IgD-negative memory B cell (primary cell): ENCODE results near the gene C1QTNF5. TPM values are rescaled to one million over a fixed set of nuclear protein-coding genes. Genes with fewer than 3 reads are reported as not detected.

Source experiments
- H3K27ac Mint-ChIP-seq, 3 donors: one replicate each; pipeline ENCODE4 v1.8.0; 2020 to 2022; ENCODE audit warnings: mild to moderate bottlenecking in 3 of 3, mixed read lengths in 3 of 3, moderate library complexity in 1 of 3
- H3K27me3 Mint-ChIP-seq: one replicate; pipeline ENCODE4 v1.8.0; 2021; ENCODE audit warnings: mixed read lengths
- H3K36me3 Mint-ChIP-seq: one replicate; pipeline ENCODE4 v1.8.0; 2020; ENCODE audit warnings: mild to moderate bottlenecking, mixed read lengths
- H3K4me1 Mint-ChIP-seq, 3 donors: one replicate each; pipeline ENCODE4 v1.8.0; 2020 to 2022; ENCODE audit warnings: mixed read lengths in 3 of 3, mild to moderate bottlenecking in 1 of 3
- H3K4me3 Mint-ChIP-seq, 4 donors: one replicate each; pipeline ENCODE4 v1.8.0; 2020 to 2022; ENCODE audit warnings: mild to moderate bottlenecking in 4 of 4, mixed read lengths in 4 of 4, moderate library complexity in 3 of 4
- H3K9me3 Mint-ChIP-seq, 3 donors: one replicate each; pipeline ENCODE4 v1.8.0; 2020 to 2021; ENCODE audit warnings: mixed read lengths in 3 of 3, mild to moderate bottlenecking in 1 of 3
- polyA plus RNA-seq: library from polyadenylated mRNA; unstranded; fragments of 300-500 nt; fragmentation: Illumina TruSeq; gene quantifications from one replicate; pipeline ENCODE4 v1.2.3, GENCODE V29; 2021

Gene C1QTNF5
- polyA plus RNA-seq, 1 donor from 2014 or later = not detected

DNA sequence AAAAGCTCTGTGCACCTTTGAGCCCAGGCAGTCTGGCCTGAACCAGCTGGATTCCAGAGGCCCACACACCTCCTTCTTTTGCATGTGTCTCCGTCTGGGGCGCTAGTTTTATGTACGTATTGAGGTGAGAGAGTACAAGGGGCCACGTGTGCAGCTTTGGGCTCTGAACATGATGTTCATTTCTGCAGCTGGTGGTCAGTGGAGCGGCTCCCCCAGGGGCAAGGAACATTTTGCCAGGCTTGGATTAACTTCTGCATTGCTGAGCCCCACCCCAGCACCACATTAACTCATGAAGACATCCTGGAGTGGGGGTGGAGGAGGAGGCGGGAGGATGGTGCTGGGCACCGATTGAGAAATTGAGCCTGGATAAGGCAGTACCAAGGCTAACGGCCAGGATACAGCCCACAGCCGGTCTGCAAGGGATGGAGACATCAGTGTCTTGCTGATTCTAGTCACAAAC lies 27.0 kb upstream of the C1QTNF5 start:
- Mint-ChIP-seq H3K27ac (peak overlapping the region in 1 of 3 donors; percentile 64), H3K4me3 (no peak overlapping the region), H3K4me1 (peaks cover 5 to 10% (median 9%) of the 10 kb centered on the region in 3 donors), H3K27me3 (peaks cover 55% of the 10 kb centered on the region), H3K36me3 (no peaks in the 10 kb centered on the region), H3K9me3 (peaks cover 0 to 4% (median 0%) of the 10 kb centered on the region in 3 donors)

GRCh38 chr11:119366690-119367620 lies 26.3 kb upstream of the C1QTNF5 start:
- peaks cover 60% of the 10 kb centered on the region for H3K27me3 Mint-ChIP-seq
- no peak overlapping the region for H3K4me3 Mint-ChIP-seq

DNA sequence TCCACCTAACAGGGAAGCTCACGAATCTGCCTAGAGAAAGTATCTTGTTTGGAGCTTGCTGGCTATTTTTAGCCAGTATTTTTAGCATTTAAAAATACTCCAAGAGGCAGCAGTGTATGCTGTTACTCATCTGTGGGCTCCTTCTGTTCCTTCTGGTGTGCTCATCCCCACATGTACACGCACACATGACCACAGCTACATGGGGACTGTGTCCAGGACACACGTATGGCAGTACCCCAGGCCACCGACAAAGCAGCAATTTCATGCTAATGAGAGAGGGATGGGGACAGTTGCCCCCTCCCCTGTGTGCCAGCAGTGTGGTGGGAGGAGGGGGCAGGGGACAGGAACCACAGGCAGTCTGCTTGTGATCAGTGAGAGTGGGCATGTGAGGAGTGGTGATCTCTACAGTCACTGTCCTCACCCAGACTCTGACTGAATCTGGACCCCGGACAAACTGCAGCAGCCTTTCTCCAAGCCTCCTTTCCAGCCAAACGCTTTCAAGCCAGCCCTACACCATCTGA lies 24.4 kb upstream of the C1QTNF5 start:
- Mint-ChIP-seq H3K36me3 (no peaks in the 10 kb centered on the region), H3K9me3 (peaks cover 0 to 4% (median 0%) of the 10 kb centered on the region in 3 donors), H3K27ac (peak overlapping the region in 1 of 3 donors; percentile 40), H3K27me3 (peaks cover 55% of the 10 kb centered on the region), H3K4me3 (peak overlapping the region in 2 of 4 donors; percentile 88), H3K4me1 (peaks cover 3 to 18% (median 5%) of the 10 kb centered on the region in 3 donors)

More at GRCh38 chr11:119366690-119367620, 26.3 kb upstream of the C1QTNF5 start:
- H3K4me1 Mint-ChIP-seq = peaks cover 5 to 17% (median 8%) of the 10 kb centered on the region in 3 donors
- no peak overlapping the region for H3K27ac Mint-ChIP-seq
- H3K36me3 Mint-ChIP-seq = no peaks in the 10 kb centered on the region
- peaks cover 0 to 4% (median 0%) of the 10 kb centered on the region in 3 donors for H3K9me3 Mint-ChIP-seq

GRCh38 chr11:119363851-119364590 lies 23.3 kb upstream of the C1QTNF5 start:
- Mint-ChIP-seq H3K27me3 (peaks cover 44% of the 10 kb centered on the region), H3K9me3 (peaks cover 0 to 4% (median 0%) of the 10 kb centered on the region in 3 donors), H3K4me3 (peak overlapping the region in 3 of 4 donors; percentile 15 to 88 (median 88)), H3K36me3 (no peaks in the 10 kb centered on the region), H3K4me1 (peaks cover 4 to 18% (median 5%) of the 10 kb centered on the region in 3 donors), H3K27ac (no peak overlapping the region)

DNA sequence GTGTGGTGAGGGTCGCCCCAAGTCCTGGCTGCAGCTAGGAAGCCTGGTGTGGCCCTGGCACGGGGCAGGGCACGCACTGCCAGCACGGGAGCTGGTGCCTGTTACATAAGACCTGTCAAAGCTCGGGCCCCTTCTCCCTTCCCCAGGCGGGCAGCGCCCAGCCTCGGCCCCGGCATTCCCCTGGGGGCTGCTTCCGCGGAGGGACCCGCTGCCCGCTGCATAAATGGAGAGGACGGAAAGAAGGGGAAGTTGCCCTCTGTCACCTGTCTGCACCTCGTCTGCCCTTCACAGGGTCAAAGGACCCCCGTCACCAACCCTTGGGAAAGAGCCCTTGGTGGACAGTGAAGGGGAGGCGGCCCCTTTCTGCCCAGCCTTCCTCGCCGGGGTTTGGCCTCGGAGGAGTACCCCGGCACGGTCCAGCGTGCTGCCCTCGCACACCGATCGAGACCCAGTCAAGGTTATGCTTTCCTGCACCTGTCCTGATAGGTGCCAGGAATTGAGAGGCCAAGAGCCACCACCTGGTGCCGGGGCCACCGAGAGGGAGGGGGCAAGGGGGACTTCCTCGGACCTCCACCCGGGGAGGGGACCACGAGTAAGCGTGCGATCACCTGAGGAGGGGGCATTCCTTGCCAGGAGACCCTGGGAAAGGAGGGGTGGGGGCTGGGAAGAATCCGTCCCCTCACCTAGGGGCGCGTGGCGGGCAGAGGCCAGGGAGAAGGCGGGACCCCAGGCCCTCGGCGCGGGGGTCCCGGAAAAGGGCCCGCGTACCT lies 22.6 kb upstream of the C1QTNF5 start:
- Mint-ChIP-seq H3K27ac (no peak overlapping the region), H3K27me3 (peaks cover 47% of the 10 kb centered on the region)

DNA sequence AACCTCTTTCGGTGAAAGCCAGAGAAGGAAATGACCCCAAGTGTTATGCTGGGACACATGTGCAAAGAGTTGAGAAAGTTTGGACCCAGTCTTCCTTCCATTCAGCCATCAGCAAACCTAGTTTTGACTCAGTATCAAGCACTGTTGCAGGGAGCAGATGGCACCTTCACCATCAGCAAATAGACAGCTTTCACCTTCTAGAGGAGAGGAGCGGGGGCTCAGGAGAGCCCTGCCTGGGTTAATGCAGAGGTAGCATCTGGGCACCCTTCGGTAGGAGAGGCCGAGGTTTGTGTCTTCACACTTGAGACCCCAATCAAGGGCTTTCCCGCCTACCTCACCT lies 22.0 kb upstream of the C1QTNF5 start:
- H3K4me3 Mint-ChIP-seq = peak overlapping the region in 3 of 4 donors; percentile 4 to 65 (median 30)
- peaks cover 0 to 4% (median 0%) of the 10 kb centered on the region in 3 donors for H3K9me3 Mint-ChIP-seq
- H3K27me3 Mint-ChIP-seq = peaks cover 46% of the 10 kb centered on the region
- H3K36me3 Mint-ChIP-seq = no peaks in the 10 kb centered on the region
- peaks cover 4 to 18% (median 5%) of the 10 kb centered on the region in 3 donors for H3K4me1 Mint-ChIP-seq
- H3K27ac Mint-ChIP-seq = no peak overlapping the region

More for the DNA sequence above, 22.6 kb upstream of the C1QTNF5 start:
- Mint-ChIP-seq H3K4me3 (peak overlapping the region in 3 of 4 donors; percentile 3 to 88 (median 65)), H3K9me3 (peaks cover 0 to 4% (median 0%) of the 10 kb centered on the region in 3 donors), H3K36me3 (no peaks in the 10 kb centered on the region), H3K4me1 (peaks cover 4 to 18% (median 5%) of the 10 kb centered on the region in 3 donors)

GRCh38 chr11:119361941-119362725 lies 21.4 kb upstream of the C1QTNF5 start:
- H3K4me1 Mint-ChIP-seq = peaks cover 6 to 18% (median 8%) of the 10 kb centered on the region in 3 donors

GRCh38 chr11:119361056-119361787 lies 20.5 kb upstream of the C1QTNF5 start:
- peaks cover 7 to 16% (median 10%) of the 10 kb centered on the region in 3 donors for H3K4me1 Mint-ChIP-seq
- H3K36me3 Mint-ChIP-seq = no peaks in the 10 kb centered on the region
- no peak overlapping the region for H3K27ac Mint-ChIP-seq
- H3K9me3 Mint-ChIP-seq = peaks cover 0 to 3% (median 0%) of the 10 kb centered on the region in 3 donors
- peaks cover 37% of the 10 kb centered on the region for H3K27me3 Mint-ChIP-seq
- H3K4me3 Mint-ChIP-seq = no peak overlapping the region

More at GRCh38 chr11:119361941-119362725, 21.4 kb upstream of the C1QTNF5 start:
- Mint-ChIP-seq H3K4me3 (peak overlapping the region in 2 of 4 donors; percentile 4 to 21), H3K9me3 (peaks cover 0 to 4% (median 0%) of the 10 kb centered on the region in 3 donors), H3K27ac (no peak overlapping the region), H3K27me3 (peaks cover 43% of the 10 kb centered on the region), H3K36me3 (no peaks in the 10 kb centered on the region)

DNA sequence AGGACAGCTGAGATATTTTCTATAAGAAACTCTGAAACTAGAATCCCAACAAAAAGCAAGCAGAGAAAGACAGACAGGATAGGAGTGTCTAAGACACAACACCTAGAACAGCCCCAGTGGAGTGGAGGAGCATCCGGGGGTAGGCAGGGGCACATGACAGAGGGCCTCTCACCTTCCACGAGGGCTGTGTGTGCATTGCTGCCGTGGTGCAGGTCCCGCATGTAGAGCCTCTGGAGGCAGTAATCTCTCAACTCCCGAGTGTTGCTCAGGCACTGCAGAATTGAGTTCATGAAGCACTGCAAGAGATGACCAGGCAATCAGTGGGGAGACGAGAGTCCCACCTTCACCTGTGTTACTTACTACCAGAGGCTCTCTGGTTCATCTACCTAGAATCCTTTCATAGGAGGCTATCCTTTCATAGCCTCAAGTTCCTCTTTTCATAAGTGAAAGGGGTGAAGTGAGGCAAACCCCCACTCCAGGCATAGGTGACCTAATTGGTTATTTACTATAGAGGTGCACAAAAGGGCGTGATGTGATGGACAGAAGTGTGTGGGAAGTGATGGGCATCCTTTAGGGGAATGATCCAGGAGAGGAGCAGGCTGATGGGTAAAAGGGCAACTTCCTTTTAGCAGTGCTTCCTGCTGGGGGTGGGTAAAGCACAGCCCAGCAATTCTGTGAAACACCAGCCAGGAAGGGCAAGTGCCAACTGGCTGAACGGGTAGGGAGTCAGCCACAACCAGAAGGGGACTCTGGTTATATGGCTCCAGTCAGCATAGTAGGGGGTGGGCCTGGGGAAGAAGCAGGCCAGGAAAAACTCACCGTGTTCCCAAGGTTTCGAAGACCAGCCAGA lies 18.9 kb upstream of the C1QTNF5 start:
- no peak overlapping the region for H3K27ac Mint-ChIP-seq
- peaks cover 0 to 3% (median 0%) of the 10 kb centered on the region in 3 donors for H3K9me3 Mint-ChIP-seq
- no peaks in the 10 kb centered on the region for H3K36me3 Mint-ChIP-seq
- H3K4me3 Mint-ChIP-seq = no peak overlapping the region
- peaks cover 32% of the 10 kb centered on the region for H3K27me3 Mint-ChIP-seq
- peaks cover 7 to 12% (median 10%) of the 10 kb centered on the region in 3 donors for H3K4me1 Mint-ChIP-seq

GRCh38 chr11:119357074-119357473 lies 16.4 kb upstream of the C1QTNF5 start:
- Mint-ChIP-seq H3K27ac (peak overlapping the region in 1 of 3 donors; percentile 31), H3K27me3 (peaks cover 31% of the 10 kb centered on the region), H3K4me1 (peaks cover 2 to 5% (median 4%) of the 10 kb centered on the region in 3 donors), H3K36me3 (no peaks in the 10 kb centered on the region), H3K9me3 (no peaks in the 10 kb centered on the region), H3K4me3 (peak overlapping the region; percentile 50 to 79 (median 56))

GRCh38 chr11:119356349-119357031 lies 15.8 kb upstream of the C1QTNF5 start:
- Mint-ChIP-seq H3K36me3 (no peaks in the 10 kb centered on the region), H3K9me3 (no peaks in the 10 kb centered on the region), H3K27ac (no peak overlapping the region), H3K4me1 (peaks cover 0 to 5% (median 4%) of the 10 kb centered on the region in 3 donors), H3K27me3 (peaks cover 29% of the 10 kb centered on the region), H3K4me3 (peak overlapping the region; percentile 79 to 98 (median 87))
